CD4-positive, alpha-beta T cell treated with Interferon gamma for 1 hour (primary cell): ENCODE measurements around the gene SETD4.
"Not testable (repeated sequence)": the region's sequence is repeated elsewhere in the genome, so short reads cannot be mapped to it uniquely, and the experiment has no call there.

Experiments used
- DNase-seq: peaks from one replicate; pipeline ENCODE4 v3.0.0-alpha.2; 2020

SETD4 gene

DNA sequence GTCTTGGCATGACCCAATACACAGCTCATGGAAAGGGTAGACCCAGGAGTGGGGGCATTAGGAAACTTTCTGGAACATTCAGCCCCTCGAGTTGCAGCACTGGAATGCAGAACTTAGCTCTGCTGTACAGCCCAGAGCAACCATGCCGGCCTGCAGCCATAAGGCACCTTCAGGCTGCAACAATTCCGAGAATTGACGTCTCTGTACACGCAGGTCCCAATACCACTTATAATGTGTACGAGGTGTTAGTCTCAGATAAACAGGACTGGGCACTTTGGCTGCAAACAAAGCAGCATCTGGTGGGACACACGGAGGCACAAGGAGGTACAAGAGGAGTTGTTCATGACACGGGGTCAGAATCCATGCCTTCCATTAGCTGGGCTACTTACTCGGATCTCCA, 17.4 kb upstream of the SETD4 start:
- no peak for DNase-seq

DNA sequence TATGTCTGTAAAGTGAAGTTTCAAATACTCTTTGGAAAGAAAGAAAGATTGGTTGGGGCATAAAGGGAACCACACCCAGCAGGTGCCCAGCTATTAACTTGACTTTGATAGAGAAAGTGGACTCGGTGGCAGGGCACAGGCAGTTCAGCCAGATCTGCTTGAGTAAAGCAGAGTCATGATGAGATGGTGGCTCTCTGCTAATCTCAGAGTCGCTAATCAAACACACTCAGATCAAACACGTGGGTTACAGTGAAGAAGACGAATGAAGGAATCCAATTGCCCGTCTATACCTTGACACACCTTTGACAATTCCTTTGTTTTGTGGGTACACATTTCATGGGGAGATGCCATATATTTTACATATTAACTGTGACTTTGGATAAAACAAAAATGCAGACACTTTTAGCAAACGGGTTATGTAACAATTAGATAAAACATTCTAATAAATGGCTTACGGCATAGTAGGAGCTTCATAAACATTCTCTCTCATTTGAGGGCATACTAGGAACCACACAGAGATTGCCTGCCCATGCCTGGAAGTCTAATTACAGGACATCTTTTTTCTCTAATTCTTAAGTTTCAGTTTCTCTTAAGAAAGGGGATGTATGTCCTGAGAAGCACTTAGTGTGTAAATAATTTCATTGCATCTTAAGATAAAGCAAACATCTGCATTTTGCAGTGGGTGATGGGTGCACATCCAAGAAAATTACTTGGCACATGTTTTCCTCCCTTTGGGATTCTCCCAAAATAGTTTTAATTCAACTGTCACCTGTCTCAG, 16.7 kb upstream of the SETD4 start:
- no peak for DNase-seq

DNA sequence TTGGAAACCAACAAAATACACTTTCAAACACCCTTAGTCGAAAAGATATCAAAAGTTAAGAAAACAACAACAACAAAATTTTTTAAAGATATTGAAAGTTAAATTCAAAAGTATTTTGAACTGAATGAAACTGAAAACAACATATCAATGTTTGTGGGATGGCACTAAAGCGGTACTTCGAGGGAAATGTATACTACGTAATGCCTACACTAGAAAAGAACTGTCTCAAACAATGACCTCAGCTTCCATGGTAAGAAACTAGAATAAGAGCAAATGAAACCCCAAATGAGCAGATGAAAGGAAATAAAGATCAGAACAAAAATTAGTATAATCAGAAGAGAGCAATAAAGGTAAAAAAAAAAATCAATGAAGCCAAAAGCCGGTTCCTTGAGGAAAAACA, 15.6 kb upstream of the SETD4 start:
- no peak for DNase-seq

DNA sequence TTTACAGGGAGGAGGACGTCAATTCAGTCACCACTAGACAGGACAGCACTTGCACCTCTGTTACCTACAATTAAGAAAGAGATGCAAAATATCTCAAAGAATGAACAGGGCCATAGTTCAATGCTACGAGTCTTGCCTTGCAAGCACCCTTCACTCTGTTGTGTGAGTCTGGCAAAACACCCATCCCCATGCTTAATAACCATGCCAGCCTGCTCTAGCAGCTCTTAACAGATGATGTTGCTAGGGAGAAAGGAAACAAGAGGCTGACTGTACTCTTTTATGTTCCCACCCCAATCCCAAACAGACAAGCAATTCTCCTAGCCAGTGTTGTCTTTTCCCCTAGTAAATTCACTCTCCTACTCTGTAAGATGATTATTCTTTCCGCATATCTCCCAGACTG, 14.8 kb upstream of the SETD4 start:
- no peak for DNase-seq

DNA sequence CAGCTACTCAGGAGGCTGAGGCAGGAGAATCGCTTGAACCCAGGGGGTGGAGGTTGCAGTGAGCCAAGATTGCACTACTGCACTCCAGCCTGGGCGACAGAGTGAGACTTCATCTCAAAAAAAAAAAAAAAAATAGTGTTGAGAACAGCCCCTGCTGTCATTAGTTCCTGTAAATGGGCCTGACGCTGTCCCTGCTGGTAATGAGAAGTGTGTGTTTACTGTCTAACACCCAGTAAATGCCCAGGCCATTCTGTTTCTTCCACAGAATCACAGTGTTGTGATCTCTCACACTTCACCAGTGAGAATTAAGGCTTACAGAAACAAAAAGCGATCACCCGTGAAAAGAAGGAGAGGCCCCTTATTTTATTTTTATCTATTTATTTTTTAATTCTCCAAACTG, 13.6 kb upstream of the SETD4 start:
- DNase-seq: not testable (repeated sequence)

DNA sequence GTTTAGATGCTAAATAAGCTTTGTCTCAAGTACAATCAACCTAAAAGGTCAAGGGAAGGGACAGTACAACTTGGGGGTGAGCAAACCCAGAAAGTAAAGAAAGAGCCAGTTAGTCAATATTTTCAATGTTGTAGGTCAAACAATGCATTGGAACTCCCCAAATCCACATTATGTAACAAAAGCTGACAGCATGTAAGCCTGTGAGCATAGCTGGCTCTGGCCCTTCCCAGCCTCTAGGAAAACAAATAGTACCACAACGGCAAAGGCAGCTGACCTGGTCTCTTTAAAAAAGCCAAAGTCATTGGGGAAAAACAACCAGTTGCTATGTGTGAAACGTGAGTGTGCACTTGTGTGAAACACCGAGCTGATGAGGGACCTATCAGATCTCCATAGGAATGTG, 12.9 kb upstream of the SETD4 start:
- DNase-seq: no peak

DNA sequence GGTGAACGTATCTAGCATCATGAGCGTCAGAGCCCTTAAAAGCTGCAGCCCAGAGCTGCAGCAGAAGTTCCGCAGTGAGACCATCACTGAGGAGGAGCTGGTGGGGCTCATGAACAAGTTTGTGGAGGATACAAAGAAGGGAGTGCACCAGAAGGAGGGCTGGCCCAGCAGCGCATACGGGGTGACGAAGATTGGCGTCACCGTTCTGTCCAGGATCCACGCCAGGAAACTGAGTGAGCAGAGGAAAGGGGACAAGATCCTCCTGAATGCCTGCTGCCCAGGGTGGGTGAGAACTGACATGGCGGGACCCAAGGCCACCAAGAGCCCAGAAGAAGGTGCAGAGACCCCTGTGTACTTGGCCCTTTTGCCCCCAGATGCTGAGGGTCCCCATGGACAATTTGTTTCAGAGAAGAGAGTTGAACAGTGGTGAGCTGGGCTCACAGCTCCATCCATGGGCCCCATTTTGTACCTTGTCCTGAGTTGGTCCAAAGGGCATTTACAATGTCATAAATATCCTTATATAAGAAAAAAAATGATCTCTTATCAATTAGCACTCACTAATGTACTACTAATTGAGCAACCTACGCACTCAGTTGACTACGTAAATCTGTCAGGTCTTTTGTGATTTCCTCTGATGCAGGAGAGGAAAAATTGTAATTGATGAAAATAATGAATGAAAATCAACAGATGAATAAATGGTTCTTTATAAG, 12.3 kb upstream of the SETD4 start:
- DNase-seq: no peak

DNA sequence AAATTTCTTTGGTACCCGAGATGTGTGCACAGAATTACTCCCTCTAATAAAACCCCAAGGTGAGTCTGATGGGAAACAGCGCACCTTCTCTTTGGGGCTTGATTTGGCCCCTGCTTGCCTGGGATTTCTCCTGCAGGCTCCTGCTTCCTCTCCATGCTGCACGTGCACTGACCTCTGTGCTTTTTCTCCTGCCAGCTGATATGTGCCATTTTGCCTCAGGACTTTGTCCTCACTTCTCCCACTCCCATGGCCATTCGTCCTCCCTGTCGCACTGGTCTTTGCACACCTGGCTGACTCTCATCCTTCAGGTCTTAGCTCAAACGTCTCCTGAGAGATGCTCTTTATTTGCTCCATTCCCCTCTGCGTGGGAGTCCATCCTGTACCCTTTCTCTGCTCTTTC, 10.7 kb upstream of the SETD4 start:
- no peak for DNase-seq

DNA sequence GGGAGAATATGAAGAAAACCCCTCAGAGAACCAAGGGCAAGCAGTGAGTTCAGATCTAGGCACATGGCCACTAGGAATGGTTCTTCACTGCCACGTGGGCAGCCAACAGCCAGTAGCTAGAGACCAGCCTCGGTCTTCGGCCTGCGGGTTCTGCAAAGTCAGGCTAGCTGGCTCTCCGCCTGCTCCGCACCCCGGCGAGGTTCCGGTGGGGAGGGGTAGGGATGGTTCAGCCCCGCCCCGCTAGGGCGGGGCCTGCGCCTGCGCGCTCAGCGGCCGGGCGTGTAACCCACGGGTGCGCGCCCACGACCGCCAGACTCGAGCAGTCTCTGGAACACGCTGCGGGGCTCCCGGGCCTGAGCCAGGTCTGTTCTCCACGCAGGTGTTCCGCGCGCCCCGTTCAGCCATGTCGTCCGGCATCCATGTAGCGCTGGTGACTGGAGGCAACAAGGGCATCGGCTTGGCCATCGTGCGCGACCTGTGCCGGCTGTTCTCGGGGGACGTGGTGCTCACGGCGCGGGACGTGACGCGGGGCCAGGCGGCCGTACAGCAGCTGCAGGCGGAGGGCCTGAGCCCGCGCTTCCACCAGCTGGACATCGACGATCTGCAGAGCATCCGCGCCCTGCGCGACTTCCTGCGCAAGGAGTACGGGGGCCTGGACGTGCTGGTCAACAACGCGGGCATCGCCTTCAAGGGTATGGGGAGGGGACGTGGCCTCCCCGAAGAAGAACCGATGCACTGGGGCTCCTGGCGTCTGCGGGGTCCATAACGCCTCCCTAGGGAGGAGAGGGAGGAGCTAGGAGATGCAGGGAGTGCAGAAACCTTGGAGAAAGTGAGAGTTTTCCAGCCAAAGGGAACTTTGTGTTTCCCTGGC, 9.6 kb upstream of the SETD4 start, which contains the start of gene CBR1:
CBR1 (plus strand) TSS at position 312 of the 871 bp plus-strand sequence; CDS start at position 404, 92 bp downstream.
- DNase-seq: peak; percentile 91

DNA sequence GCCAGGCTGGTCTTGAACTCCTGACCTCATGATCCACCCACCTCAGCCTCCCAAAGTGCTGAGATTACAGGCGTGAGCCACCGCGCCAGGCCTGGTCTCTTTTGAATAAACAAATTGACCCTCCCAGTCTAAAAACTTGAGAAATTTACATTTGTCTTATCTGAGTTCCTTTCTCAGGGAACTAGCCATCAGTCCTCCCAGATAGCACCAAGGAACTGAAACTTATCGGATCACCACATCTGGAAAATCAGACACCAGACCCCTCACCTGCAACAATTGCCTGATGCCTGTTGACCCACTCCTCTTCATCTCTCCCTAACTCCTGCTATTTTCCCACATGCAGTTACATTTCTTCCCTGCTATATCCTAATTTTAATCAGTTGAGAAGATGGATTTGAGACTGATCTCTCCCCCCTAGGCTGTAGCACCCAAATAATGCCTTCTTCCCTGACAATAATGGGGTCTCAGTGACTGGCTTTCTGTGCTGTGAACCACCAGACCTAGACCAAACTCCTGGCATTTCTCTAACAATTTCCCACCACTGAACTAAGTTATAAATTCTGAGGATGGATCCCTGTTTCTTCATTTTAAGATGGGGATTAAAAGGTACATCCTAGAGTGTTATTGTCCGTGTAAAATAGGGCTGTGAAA, 8.5 kb upstream of the SETD4 start:
- no peak for DNase-seq

DNA sequence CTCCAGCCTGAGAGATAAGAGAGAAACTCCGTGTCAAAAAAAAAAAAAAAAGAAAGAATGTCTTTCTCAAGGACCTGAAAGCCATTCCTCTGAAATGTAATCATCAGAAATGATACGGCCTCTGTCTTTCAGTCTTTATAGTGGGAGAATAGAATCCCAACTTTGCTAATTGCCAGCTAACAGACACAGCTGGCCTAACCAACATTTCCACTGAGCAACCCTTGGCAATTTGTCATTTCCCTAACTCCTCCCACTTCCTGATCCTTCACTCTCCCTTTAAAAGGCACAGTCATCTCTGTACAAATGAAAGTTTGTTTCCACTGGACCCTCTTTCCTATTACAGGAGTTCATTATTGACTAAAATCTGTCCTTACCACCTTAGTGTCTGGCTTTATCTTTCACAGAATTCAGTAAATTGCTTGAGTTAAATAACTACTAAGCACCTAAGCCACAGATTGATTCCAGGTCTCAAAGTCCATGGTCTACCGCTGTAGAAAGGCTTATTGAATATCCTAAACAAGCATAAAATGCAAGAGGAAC, 5.2 kb upstream of the SETD4 start:
- DNase-seq: no peak

DNA sequence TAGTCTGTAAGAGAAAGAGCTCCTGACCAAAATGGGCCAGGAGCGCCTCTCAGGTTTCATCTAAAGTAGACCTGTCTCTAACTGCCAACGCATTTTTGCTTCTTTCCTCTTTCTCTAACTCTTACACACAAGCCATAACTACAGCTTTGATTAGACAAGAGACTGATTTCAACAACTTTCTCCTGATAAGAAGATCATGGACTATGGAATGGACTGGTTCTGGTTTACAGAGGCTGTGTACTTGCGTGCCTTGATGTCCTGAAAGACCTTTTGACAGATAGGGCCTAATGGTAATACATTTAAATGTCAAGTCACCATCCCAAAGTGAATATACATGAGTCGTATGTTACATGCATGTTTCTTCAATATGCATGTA, 3.7 kb upstream of the SETD4 start:
- no peak for DNase-seq

DNA sequence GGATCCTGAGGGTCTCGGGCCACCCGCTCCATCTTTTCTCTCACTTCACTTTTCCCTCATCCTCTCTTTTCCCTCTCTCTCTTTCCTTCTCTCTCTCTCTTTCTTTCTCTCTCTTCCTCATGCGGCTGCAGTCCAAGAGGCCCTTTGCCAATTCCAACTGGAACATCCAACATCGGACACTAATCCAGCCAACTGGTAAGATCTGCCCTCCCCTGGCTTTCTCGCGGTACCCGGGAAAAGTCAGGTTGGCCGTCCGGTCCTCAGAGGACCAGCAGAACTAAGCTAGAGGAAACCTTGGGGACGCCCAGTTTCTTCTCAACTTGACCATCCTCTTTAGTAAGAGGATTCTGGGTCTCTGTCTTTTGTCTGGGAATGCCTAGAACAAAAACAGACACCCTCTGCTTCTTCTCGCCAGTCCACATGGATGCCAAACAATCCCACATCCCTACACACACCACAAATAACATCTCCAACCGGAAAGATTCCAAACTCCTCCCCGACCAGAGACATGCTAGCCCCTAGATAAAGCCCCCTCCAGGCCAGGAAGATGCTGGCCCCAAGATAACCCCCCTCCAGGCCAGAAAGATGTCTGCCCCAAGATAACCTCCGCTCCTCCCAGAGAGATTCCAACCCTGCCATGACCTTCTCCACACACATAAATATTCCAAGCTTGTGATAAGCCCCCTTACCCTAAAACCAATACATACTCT, 3.2 kb upstream of the SETD4 start:
- DNase-seq: no peak

DNA sequence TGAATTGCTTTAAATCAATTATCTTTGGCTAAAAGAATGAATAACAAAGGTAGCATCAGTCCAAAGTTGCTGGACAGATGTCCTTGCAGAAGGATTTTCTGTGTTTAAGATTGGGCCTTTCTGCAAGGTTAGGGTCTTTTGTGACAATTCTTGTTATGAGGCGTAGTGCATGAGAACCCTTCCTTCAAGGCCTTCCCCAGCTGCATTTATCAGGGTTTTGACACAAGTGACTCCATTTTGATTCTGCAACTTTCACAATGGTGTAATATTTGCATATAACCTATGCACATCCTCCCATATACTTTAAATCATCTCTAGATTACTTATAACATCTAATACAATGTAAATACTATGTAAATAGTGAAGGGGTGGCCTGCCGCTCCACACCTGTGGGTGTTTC, 1.1 kb upstream of the SETD4 start:
- no peak for DNase-seq

DNA sequence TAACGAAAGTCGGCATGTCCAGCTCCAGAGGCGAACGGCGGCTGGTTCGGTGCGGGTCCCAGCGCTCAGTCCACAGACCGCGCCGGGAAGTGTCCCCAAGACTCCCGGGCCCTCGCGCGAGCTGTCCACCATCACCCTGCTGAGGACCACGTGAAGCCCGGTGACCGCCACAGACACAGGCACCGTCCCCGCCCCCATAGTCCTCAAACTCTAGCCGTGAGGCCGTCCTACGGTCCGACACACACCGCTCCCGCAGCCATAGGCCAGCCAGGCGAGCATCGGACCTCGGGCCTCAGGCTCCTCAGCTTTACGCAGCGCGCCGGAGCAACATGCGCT, 535 bp downstream of the SETD4 start:
- peak; percentile 6 for DNase-seq

DNA sequence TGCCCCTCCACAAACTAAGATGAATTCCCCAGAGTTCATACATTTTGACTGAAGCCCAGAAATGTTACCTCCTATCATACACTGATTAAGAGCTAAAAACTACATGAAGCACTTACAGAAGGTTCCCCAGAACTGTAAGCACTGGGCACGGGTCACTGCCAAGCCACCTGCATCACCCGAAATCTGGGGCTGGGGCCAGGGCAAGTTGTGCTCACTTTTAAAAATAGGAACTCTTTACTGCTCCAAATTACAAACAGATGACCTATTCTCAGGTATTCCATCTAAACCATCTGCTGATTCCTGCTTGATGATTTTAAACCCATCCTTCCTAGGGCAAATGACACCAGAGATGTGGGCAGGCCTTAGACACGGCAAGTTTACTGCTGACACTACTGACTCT, 4.8 kb downstream of the SETD4 start:
- DNase-seq: no peak

DNA sequence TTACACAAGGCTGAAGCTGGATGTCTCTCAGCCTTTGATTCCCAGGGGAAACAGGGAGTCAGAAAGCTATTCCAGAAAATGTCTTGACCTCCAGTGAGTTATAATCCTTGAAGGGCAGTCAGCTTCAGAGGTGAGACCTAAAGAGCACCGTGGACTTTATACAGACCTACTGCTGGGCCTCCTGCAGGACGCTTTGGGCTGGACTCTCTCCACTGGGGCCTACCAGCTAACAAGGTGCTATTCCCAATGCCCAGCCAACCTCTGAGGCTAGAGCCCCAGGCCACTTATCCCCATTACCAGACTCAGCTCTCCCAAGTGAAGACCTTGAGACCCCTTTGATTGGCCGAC, 6.6 kb downstream of the SETD4 start:
- DNase-seq: no peak

DNA sequence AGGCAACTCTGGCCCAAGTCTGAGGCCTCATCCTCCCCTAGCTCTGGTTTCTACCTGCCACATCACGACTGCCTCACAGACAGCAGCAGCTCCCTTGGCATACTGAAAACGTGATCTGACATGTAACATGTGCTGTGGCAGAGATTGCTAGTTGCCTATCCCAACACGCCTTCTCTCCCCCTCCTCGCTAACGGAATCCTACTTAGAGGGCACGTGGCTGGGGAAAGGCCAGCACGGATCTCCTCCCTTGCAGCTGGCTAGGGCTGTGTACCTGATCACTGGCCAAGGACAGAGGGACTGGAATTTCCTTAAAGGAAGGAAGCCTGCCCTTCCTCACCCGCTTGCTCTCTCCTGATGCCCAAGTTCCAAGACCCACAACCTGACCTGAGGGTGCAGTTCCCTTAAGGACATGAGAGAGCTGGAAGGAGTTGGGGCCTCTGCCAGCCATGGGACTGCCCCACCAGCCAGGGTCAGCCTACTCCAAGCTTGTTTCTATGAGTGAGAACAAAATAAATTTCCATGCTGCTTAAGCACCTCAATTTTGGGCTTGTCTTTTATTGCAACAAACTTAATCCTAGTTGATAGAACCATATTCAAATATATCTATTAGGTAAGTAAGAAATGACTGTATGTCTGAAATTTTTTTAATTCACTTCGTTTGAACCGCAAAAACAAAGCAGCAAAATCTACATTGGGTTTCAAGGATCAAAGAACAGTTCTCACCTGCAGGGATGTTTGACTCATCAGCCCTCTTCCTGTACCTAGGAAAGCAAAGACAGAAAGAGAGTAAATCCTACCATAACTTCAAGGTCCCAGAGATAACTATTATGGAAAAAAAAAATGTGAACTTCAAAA, 7.2 kb downstream of the SETD4 start:
- no peak for DNase-seq

DNA sequence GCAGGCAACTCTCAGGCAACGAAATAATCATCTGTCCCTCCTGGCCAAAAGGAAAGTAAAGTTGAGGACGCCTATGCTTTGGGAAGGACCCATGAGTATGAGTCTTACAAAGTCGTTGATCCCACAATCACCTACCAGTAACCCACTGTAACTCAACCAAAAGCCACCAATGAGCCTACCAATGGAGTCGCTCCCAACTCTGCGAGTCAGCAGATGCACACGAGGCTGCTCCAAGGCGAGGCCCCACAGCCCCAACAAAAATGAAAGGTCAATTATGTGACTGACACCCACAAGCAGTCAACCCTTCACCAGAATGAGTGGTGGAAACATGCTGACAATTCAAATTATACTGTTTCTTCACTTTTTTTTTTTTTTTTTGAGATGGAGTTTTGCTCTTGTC, 12.0 kb downstream of the SETD4 start:
- no peak for DNase-seq

DNA sequence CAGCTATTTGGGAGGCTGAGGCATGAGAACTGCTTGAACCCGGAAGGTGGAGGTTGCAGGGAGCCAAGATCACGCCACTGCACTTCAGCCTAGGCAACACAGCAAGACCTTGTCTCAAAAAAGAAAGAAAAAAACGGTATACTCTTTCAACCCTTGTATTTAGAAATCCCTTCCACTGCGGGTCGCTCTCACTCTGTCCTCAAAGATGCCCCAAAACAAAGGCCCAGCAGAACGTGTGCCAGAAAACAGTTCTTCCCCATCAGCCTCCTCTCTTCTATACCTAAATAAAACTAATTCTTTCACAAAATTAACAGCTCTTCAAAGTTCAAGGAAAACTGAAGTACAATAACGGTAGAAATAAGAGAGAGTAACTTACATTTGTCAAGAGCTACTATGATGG, 13.2 kb downstream of the SETD4 start:
- DNase-seq: no peak

DNA sequence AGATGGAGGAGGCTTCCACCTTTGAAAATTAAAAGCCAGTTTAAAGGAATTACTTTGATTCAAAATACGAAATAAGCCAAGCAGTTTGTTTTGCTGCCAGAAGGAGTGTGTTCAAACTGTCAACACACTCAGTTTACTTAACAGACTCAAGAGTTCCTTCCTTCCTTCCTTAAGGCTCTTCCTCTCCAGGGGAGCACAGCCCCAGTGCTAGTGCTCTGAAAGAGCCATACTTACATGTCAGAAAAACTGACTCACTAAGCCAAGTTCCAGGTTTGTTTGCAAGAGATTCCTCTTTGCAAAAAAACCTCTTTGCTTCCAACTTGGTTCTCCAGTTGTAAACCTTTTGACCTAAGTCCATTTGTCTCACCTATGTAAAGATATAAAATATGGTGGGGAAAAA, 14.3 kb downstream of the SETD4 start:
- no peak for DNase-seq
